ENCODE data around the gene HLA-F.

Gene HLA-F

DNA sequence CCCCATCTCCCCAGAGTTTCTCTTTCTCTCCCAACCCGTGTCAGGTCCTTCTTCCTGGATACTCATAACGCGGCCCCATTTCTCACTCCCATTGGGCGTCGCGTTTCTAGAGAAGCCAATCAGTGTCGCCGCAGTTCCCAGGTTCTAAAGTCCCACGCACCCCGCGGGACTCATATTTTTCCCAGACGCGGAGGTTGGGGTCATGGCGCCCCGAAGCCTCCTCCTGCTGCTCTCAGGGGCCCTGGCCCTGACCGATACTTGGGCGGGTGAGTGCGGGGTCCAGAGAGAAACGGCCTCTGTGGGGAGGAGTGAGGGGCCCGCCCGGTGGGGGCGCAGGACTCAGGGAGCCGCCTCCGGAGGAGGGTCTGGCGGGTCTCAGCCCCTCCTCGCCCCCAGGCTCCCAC lies at the start of gene HLA-F:
TSS of gene HLA-F (plus strand) at position 173 of the 404 bp plus-strand sequence. CDS start at position 203, 30 bp downstream.
- DNase-seq (ENCODE audit: low read depth), result peak; percentile 84

DNA sequence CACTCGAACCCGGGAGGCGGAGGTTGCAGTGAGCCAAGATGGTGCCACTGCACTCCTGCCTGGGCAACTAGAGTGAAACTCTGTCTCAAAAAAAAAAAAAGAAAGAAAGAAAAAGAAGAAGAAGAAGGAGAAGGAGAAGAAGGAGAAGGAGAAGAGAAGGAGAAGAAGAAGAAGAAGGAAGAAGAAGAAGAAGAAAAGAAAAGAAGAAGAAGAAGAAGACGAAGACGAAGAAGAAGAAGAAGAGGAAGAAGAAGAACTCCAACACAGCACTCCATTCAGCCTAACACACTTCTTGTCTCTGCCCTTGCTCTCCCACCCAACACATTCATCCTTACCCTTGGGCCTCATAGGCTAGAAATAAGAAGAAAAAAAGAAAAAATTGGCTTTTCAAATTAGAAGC lies 49.2 kb upstream of the HLA-F start:
- no peak for DNase-seq (ENCODE audit: low read depth)

- DNase-seq (ENCODE audit: low read depth), result no peak
Observed at GRCh38 chr6:29675561-29675960, 47.7 kb upstream of the HLA-F start.

DNA sequence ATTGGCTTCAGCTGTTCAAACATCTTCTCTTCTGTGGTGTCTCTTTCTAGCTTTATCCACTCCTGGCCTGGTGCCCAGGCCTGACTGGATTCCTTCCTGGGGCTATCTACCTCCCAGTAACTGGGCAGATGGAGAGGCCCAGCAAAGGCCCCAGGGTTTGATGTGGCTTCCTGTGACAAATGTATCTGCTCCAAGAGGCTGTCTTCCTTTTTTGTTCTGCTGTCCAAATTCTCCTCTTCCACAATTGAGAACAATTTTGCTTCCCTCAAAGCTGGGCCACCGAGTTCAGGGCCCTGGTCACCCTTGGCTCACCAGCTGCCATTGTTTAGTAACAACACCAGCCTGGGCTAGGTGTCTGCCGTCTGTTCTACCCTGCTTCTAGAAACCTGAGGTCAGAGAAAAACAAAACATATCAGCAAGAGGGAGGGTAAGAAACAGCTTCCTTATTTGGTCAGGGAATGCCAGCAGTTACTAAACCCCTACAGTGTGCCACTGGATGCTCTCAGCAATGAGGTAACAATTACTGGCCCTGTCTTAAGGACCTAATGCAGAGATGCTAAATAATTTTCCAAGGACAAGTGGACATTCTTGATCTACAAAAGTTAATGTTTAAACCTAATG lies 46.1 kb upstream of the HLA-F start:
- DNase-seq (ENCODE audit: low read depth), result no peak

DNA sequence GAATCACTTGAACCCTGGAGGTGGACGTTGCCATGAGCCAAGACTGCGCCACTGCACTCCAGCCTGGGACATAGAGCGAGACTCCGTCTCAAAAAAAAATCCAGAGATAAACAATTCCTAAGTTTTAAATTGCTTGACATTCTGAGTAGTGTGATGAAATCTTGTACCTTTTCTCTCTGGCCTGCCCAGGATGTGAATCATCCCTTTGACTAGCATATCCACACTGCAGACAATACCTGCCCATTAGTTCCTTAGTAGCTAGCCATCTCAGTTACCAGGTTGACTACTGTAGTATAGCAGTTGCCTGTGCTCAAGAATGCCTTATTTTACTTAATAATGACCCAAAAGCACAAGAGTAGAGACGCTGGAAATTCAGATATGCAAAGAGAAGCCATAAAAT lies 45.1 kb upstream of the HLA-F start:
- DNase-seq (ENCODE audit: low read depth), result no peak

- DNase-seq (ENCODE audit: low read depth), result no peak
Observed at GRCh38 chr6:29679962-29680361, 43.3 kb upstream of the HLA-F start.

DNA sequence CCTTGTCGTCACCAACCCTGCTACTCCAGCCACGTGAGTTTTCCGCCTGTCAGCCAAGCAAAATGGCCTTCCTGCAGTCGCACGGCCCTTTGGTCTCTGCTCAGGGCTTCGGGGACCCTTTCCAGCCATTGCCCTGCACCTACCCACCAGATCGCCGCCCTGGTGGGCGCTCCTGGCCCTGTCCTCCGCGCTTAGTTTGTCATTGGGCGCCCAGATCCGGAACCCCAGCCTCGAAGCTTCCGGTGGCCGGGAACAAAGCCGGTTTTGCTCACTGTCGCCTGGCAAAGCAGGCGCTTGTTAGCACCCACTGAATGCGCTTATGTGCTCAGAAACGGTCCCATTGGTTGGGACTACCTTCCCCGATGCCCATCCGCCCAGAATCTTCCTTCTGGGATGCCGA lies 42.8 kb upstream of the HLA-F start:
- DNase-seq (ENCODE audit: low read depth), result no peak

DNA sequence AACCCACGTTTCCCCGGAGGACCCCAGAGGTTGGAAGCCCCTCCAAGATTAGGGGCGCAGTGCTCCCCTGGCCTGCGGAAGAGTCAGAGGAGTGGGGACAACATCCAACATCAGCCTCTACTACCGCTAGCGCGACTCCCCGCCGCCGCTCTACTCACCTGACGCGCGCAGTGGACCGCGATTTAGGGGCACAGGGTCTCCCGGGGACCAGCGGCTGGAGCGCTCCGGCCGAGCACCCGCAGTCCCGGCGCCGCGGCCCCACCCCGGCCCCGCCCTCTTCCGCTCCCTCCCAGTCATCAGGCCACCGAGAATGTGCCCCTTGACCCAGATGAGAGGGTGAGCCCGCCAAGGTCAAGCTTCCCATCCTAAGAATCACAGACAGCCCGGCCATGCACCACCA lies 42.3 kb upstream of the HLA-F start, which contains the start of gene ZFP57:
TSS of gene ZFP57 (minus strand) at position 249 of the 400 bp plus-strand sequence. CDS start 4,149 bp downstream, outside the sequence.
- no peak for DNase-seq (ENCODE audit: low read depth)

DNA sequence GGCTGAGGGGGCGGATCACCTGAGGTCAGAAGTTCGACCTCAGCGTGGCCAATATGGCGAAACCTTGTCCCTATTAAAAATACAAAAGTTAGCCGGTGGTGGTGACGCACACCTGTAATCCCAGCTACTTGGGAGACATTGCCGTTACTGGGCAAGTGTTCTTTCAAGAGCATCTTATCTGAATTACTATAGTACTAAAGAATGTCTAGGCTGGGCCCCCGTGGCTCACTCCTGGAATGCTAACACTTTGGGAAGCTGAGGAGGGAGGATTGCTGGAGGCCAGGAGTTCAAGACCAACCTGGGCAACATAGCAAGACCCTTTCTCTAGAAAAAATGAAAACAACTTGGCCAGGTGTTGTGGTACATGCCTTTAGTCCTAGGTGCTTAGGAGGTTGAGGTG lies 41.4 kb upstream of the HLA-F start:
- DNase-seq (ENCODE audit: low read depth), result no peak

DNA sequence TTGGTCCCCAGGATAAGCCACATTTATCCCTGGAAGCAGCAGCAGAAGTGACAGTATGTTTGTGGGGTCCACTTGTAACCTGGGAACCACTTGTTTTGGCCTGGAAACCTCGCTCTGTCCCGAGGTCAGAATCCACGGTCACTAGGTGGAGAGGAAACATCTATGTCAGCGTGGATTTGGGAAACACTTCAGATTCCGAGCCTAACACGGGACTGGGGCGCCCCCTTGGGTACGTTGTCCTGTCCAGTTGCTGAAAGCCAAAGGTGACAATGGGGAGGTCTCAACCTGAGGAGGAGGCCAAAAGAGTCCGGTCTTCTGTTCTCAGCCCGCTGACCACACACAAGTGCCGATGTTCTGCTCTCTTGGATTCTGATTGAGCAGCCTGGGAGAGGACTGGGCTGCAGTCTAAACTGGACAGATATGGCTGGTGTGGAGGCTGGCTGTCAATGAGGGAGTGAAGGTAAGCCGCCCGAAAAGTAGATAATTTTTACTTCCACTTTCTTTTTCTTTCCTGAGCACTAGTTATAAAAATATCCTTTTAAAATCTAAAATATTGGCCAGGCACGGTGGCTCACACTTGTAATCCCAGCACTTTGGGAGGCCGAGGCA lies 37.4 kb upstream of the HLA-F start:
- DNase-seq (ENCODE audit: low read depth), result no peak

- DNase-seq (ENCODE audit: low read depth), result no peak
Observed at GRCh38 chr6:29694637-29695036, 28.6 kb upstream of the HLA-F start.

DNA sequence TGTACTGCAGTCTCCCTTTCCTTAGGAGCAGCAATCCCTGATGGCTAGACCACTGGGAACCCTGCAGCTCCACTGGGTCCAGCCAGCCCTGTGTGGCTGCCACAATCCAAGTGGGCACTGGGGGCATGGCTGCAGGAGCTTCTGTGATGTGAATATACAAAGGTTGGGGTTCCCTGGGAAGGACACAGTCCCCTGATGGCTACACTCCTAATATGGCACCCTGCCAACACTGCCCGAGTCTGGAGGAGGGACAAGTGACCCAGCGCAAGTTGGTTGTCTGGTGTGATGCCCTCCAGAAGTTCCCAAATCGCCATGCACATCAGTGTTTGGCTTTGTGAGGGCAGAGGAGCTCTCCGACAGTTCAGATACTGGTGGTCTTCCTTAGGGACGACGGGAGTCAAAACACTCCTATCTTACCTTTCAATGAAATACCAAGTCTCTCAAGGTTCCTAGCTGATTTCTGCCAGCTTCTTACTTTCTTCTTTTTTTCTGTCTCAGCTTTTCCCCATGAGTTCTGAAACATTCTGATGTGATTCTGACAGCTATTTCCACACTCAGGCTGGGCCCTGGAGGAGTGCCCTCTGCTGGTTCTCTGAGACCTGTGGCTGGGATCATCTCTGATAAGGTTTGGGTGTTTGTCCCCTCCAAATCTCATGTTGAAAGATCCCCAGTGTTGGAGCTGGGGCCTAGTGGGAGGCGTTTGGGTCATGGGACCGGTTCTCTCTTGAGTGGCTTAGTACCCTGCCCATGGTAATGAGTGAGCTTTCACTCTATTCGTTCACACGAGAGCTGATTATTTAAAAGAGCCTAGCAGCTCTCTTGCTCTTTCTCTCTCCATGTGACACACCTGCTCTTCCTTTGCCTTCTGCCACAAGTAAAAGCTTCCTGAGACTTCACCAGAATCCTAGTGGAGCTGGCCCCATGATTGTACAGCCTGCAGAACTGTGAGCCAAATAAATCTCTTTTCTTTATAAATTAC lies 26.8 kb upstream of the HLA-F start:
- DNase-seq (ENCODE audit: low read depth), result no peak

DNA sequence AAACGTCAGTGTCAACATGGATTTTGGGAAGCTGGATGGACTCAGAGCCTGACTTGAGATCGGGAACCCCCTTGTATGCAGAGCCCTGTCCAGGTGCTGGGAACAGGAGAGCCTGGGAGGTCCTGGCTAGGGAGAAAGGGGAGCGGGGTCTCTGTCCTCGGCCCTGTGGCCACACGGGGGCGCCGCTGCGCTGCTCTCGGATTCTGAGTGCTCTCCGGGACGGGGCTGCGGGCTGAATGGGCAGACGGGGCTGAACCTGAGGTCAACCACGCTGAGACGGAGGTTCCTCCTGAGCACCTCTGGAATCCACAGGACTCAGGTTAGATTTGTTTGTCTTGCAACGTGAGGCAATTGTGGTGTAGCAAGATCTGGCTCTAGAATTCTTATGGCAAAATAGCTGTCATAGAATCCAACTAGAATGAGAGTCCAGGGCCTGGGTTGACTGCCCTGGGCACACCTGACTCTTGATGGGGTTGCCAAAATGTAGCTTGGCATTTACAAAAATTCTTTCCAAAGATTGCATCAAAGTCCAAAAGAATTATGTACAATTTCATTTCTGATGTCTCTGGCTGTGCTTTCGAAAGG lies 20.6 kb upstream of the HLA-F start:
- peak; percentile 42 for DNase-seq (ENCODE audit: low read depth)

- no peak for DNase-seq (ENCODE audit: low read depth)
Observed at GRCh38 chr6:29705389-29706231, 17.6 kb upstream of the HLA-F start.

DNA sequence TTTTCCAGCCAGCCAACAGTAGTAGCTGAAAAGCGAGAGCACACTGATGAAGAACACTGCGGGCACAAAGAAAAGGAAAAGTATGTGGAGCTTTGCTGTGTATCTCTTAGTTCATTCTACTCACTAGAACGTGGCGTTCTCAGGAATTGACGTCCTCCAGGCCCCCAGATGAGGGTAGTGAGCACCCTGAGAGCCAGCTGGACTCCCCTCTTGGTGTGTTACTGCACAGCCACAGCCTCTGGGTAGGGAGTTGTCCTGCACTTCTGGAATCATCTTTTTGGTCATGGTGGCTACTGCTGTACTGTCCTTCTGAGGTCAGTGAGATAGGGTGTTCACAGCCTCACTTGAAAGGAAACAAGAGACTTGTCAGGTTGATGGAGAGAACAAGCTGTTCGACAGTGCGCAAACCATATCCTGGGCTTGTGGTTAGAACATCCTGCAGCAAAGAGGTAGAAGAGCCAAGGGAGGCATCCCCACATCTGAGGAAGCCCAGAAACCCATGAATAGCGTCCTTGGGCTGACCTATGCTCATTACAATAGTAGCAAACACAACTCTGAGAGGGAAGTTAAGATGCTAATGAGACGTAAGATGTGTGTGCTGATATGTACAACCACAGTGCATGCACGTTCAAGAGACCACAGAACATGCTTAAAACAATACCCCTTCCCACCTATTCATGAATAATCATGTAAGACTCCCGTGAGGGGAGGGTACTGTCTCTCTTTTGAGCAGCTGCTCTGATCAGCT lies 14.6 kb upstream of the HLA-F start:
- DNase-seq (ENCODE audit: low read depth), result peak; percentile 80

GRCh38 chr6:29709188-29709587 lies 14.0 kb upstream of the HLA-F start:
- no peak for DNase-seq (ENCODE audit: low read depth)

DNA sequence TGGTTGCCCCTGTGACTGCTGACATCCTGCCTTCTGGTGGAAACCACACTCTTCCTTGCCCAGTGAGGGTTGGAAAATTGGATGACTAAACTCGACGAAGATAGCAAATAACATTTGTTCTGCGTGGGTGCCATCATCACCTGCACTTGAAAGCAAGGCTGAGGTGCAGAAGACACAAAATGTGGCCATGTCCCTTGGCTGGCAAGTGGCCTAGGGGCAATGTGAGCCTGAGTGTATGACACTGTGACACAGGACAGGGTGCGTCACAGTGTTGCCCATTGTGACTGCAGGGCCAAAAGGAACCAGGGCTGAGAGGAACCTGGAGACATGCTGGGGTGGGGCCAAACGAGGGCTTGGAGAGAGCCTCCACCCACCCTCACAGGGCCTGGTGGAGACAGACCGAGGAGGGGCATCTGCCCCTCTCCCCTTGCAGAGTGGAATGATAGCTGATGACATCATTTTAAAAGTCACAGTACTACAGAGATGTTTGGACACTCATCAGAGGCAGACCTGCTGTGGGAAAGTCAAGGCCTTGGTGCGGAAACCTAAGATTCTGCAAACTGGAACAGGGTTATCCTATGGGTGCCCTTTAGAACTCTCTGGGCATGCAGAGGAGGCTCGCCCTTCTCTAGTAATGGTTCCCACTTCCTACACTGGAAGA lies 12.8 kb upstream of the HLA-F start:
- no peak for DNase-seq (ENCODE audit: low read depth)

GRCh38 chr6:29720863-29721262 lies 2.4 kb upstream of the HLA-F start:
- DNase-seq (ENCODE audit: low read depth), result no peak

GRCh38 chr6:29723666-29724588 lies 693 bp downstream of the HLA-F start:
- peak; percentile 69 for DNase-seq (ENCODE audit: low read depth)
